HG02981 (cell line): ENCODE measurements around the gene PGLYRP1.

Experiments
- ATAC-seq: cut with Tn5 transposase; IDR thresholded peaks from one replicate; pipeline ENCODE4 v1.9.1; 2021; ENCODE audit warnings: mild to moderate bottlenecking, moderate library complexity; ENCODE audit not compliant: unreplicated experiment

Gene PGLYRP1

DNA sequence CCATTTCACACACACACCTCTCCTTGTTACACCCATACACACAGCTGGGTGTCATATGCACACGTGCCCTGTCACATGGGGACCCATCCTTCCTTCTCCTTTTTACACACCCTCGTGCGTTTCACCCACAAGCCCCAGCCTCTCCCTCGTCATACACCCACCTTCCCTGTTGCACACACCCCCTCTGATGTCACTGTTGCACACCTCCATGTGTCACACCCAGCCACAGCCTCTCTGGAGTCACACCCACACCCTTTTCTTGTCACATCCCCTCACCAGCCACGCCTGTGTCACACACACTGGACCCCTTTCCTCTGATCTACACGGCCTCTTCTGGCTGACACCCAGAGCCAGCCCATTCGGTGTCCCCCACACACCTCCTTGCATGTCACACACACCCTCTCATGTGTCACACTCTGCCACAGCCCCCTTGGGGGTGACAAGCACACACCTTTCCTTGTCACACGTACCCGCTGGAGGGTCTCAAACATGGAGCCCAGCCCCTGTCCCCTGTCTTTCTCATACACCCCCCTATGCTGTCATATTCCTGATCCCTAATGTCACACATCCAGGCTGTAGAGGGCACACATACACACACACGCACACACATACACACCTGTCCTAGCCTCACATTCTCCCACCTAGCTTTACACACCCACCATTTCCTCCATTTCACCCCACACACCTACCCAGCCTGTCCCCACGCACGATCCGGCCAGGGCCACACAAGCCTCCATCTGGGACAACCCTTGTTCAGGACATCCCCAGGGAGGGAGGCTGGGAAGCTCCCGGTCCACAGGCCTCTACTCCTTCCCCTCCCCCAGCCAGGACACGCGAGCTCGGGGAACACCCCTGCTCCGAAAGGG lies 50.5 kb downstream of the PGLYRP1 start:
- no peak for ATAC-seq

- ATAC-seq = no peak
Observed at GRCh38 chr19:45971260-45971902, 51.5 kb downstream of the PGLYRP1 start.

GRCh38 chr19:45969676-45970075 lies 53.2 kb downstream of the PGLYRP1 start:
- ATAC-seq = no peak
